GM12878 (cell line): ENCODE data around the gene OTOP3. TPM values are rescaled to one million over a fixed set of nuclear protein-coding genes. Genes with fewer than 3 reads are reported as not detected.

Experiments used
- ATAC-seq: fragments of 200-7000 bp; cut with Tn5 transposase; 3 replicates; pipeline ENCODE4 v1.9.1; 2020; ENCODE audit warnings: mild to moderate bottlenecking, moderate library complexity
- BruUV-seq: library from RNA; stranded (reverse); fragments of 400-500 nt; replicated peaks from 2 replicates; lab custom pipeline; 2021; lab: Mats Ljungman, UMichigan
- CTCF ChIA-PET: fragments of 300-600 bp; sonication (Branson Sonifier 250); formaldehyde crosslinking; extraction: SDS; loops from one replicate; lab custom pipeline; 2021; ENCODE audit warnings: inconsistent platforms; lab: Yijun Ruan, JAX
- POLR2A ChIA-PET: fragments of 350-600 bp; formaldehyde crosslinking; extraction: SDS; loops from one replicate; lab custom pipeline; 2021; ENCODE audit warnings: inconsistent platforms; lab: Charles Lee
- RAD21 ChIA-PET: fragments of 300-600 bp; sonication (Branson Sonifier 250); formaldehyde crosslinking; loops from one replicate; lab custom pipeline; 2023; ENCODE audit warnings: antibody characterized with exemption; ENCODE audit not compliant: unreplicated experiment; lab: Charles Lee
- SMC1A ChIA-PET: fragments of 300-600 bp; sonication (Branson Sonifier 250); formaldehyde crosslinking; loops from one replicate; lab custom pipeline; 2023; ENCODE audit not compliant: unreplicated experiment, uncharacterized antibody; lab: Charles Lee
- DNase-seq: peaks from one replicate; pipeline ENCODE4 v3.0.0-alpha.2; 2011; ENCODE audit warnings: low read depth, low spot score
- FAIRE-seq: peaks from 3 replicates; lab custom pipeline; 2011; peaks lifted over from hg19 to GRCh38; lab: Jason Lieb, UNC
- H2AFZ ChIP-seq: 2 replicates; pipeline ENCODE4 v1.6.0; 2011; ENCODE audit warnings: low read depth, low read length, control low read depth; ENCODE audit not compliant: control insufficient read depth
- H3K27ac ChIP-seq: 2 replicates; pipeline ENCODE4 v1.5.1; 2011; ENCODE audit warnings: control low read depth; ENCODE audit not compliant: control insufficient read depth, insufficient read depth
- H3K27me3 ChIP-seq, 2 experiments: replicated peaks in 1 of 2; 2 replicates each; pipeline versions ENCODE4 v1.6.0 to v1.6.1; 2011; ENCODE audit warnings: low read length in 1 of 2; ENCODE audit not compliant: control insufficient read depth in 2 of 2, insufficient read depth in 2 of 2
- H3K36me3 ChIP-seq, 2 experiments: 2 replicates each; pipeline ENCODE4 v1.5.1; 2011; ENCODE audit warnings: low read length in 1 of 2; ENCODE audit not compliant: control insufficient read depth in 2 of 2, insufficient read depth in 2 of 2
- H3K4me1 ChIP-seq: 2 replicates; pipeline ENCODE4 v1.6.1; 2011; ENCODE audit warnings: mild to moderate bottlenecking, low read length, moderate library complexity, mixed read lengths; ENCODE audit not compliant: control insufficient read depth, insufficient read depth
- H3K4me2 ChIP-seq: 2 replicates; pipeline ENCODE4 v1.6.0; 2011; ENCODE audit warnings: control low read depth; ENCODE audit not compliant: control insufficient read depth, insufficient read depth
- H3K4me3 ChIP-seq: fragments of 200-600 bp; sonication (generic); 2 replicates; pipeline ENCODE4 v1.5.1; 2016
- H3K79me2 ChIP-seq: 2 replicates; pipeline ENCODE4 v1.6.0; 2011; ENCODE audit warnings: low read length; ENCODE audit not compliant: control insufficient read depth, insufficient read depth
- H3K9ac ChIP-seq: 2 replicates; pipeline ENCODE4 v1.8.0; 2011; ENCODE audit warnings: low read length, control low read depth, mixed read lengths; ENCODE audit not compliant: control insufficient read depth, insufficient read depth
- H3K9me3 ChIP-seq: replicated peaks from 3 replicates; pipeline ENCODE4 v1.5.1; 2011; ENCODE audit warnings: mild to moderate bottlenecking, low read length; ENCODE audit not compliant: control insufficient read depth, insufficient read depth
- H4K20me1 ChIP-seq: 2 replicates; pipeline ENCODE4 v1.6.0; 2011; ENCODE audit not compliant: control insufficient read depth, insufficient read depth
- BCL11A ChIP-seq: IDR thresholded peaks from 2 replicates; pipeline ENCODE4 v1.6.1; 2011; ENCODE audit warnings: low read depth, low read length
- FOXK2 ChIP-seq: fragments of 450-650 bp; IDR thresholded peaks from 2 replicates; pipeline ENCODE4 v1.6.1; 2017; ENCODE audit warnings: mild to moderate bottlenecking, moderate library complexity
- HDAC2 ChIP-seq: fragments of 200-600 bp; sonication (generic); IDR thresholded peaks from 2 replicates; pipeline ENCODE4 v1.6.1; 2017
- IRF3 ChIP-seq: fragments of 450-650 bp; IDR thresholded peaks from 2 replicates; pipeline ENCODE4 v1.6.1; 2014; ENCODE audit warnings: mild to moderate bottlenecking
- JUNB ChIP-seq: IDR thresholded peaks from 2 replicates; pipeline ENCODE4 v1.6.1; 2016; ENCODE audit warnings: antibody characterized with exemption, mild to moderate bottlenecking
- JUND ChIP-seq: IDR thresholded peaks from 2 replicates; pipeline ENCODE4 v1.6.1; 2012; ENCODE audit warnings: low read depth, mild to moderate bottlenecking, low read length, improper control_type of control experiment, moderate library complexity
- MYB ChIP-seq: fragments of 150-350 bp; IDR thresholded peaks from 2 replicates; pipeline ENCODE4 v1.6.1; 2014; ENCODE audit warnings: mild to moderate bottlenecking, low read depth, low read length, borderline replicate concordance
- NR2F1 ChIP-seq: fragments of 450-650 bp; conservative IDR thresholded peaks from 2 replicates; pipeline ENCODE4 v1.6.1; 2017; ENCODE audit warnings: mild to moderate bottlenecking
- PAX5 ChIP-seq: IDR thresholded peaks from 2 replicates; pipeline ENCODE4 v1.6.1; 2011; ENCODE audit warnings: low read depth, low read length, borderline replicate concordance
- PML ChIP-seq: IDR thresholded peaks from 2 replicates; pipeline ENCODE4 v1.6.1; 2012; ENCODE audit warnings: low read length, inconsistent platforms
- SPI1 ChIP-seq: IDR thresholded peaks from 2 replicates; pipeline ENCODE4 v1.6.1; 2011; ENCODE audit warnings: low read depth, mild to moderate bottlenecking, low read length, moderate library complexity, borderline replicate concordance; ENCODE audit not compliant: insufficient read depth
- TAF1 ChIP-seq: IDR thresholded peaks from 2 replicates; pipeline ENCODE4 v1.6.1; 2011; ENCODE audit warnings: mild to moderate bottlenecking, low read depth, low read length, borderline replicate concordance
- YY1 ChIP-seq: IDR thresholded peaks from 2 replicates; pipeline ENCODE4 v1.6.1; 2011; ENCODE audit warnings: low read depth, mild to moderate bottlenecking, low read length
- ZNF384 ChIP-seq: IDR thresholded peaks from 2 replicates; pipeline ENCODE4 v1.6.1; 2012; ENCODE audit warnings: low read depth, mild to moderate bottlenecking, low read length, improper control_type of control experiment, borderline replicate concordance
- WGBS: methylation state at CpG from one replicate; pipeline ENCODE4 v1.1.6; 2016; ENCODE audit warnings: low lambda C conversion rate; ENCODE audit not compliant: insufficient replicate concordance, insufficient coverage; ENCODE audit errors: missing lambda C conversion rate; 5-methylcytosine and 5-hydroxymethylcytosine counted together
- in situ Hi-C: fragments of 300-500 bp; cut with MboI; formaldehyde crosslinking; loops from 9 replicates; pipeline ENCODE4 v1.14.3; 2018; ENCODE audit warnings: mixed read lengths
- intact Hi-C: fragments of 100-400 bp; cut with micrococcal nuclease; formaldehyde crosslinking; loops from one replicate; pipeline ENCODE4 v1.14.2; 2022; ENCODE audit not compliant: unreplicated experiment
- polyA plus RNA-seq, 11 experiments: library from polyadenylated mRNA; depleted of rRNA in 4 of 11; unstranded in 6 of 11; stranded (reverse) in 5 of 11; fragments of >200 nt; fragmentation: Nextera tagmentation in 4 of 11; fragmentation: Illumina TruSeq in 1 of 11; extraction: Ambion mirVana in 4 of 11; extraction: Trizol in 1 of 11; gene quantifications; 1 replicate in 1 of 11; 2 replicates in 10 of 11; pipeline versions ENCODE4 v1.2.1 to v1.2.3, GENCODE V29; 2011 to 2016; ENCODE audit warnings: inconsistent platforms in 2 of 11, missing spikeins in 2 of 11, low read depth in 1 of 11
- total RNA-seq, 4 experiments: library from RNA; depleted of rRNA in 3 of 4; stranded (reverse); fragments of >200 nt in 3 of 4; fragmentation: Illumina TruSeq in 1 of 4; extraction: Trizol in 1 of 4; gene quantifications; 2 replicates each; pipeline versions ENCODE4 v1.2.1 to v1.2.3, GENCODE V29; 2013 to 2021

The OTOP3 gene
- total and polyA plus RNA-seq, 10 of the 15 experiments (the other 5 are each of a cell fraction or from before 2014, with no cell fraction given) = 0.03 to 0.06 TPM; not detected in 8

DNA sequence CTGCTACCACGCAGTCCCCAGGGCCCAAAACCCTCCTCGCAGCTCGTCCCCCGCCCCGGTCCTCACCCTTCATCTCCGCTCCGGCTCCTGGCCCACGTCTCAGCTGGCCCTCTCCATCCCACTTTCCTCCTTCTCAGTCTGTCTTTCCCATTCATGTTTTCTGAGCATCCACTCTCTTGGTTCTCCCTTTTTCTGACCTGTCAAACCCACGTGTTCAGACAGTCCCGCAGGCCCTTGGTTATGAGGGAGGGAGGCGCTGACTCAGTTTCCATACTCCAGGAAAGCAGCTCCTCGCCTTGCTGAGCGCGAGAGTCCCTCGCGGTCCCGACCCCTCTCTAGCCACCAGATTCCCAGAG is 37.3 kb downstream of the OTOP3 start:
- no peak; the same call in 2 of the 3 replicates for ATAC-seq
- Histone ChIP-seq H4K20me1 (no peaks in the 10 kb centered on the region), H3K4me2 (peak overlapping the region; percentile 83), H3K27me3 (peaks cover 7 to 11% of the 10 kb centered on the region in 2 experiments; a peak in 3 of 4 replicates), H3K4me3 (no peak overlapping the region), H3K4me1 (no peaks in the 10 kb centered on the region), H3K27ac (no peak overlapping the region), H3K9me3 (no peaks in the 10 kb centered on the region), H3K36me3 (no peaks in the 10 kb centered on the region), H3K79me2 (no peaks in the 10 kb centered on the region), H2AFZ (no peak overlapping the region; the same call in 1 of the 2 replicates), H3K9ac (no peak overlapping the region)
- WGBS = 16% methylated on average over 16 of the region's 17 CpGs
- ChIA-PET POLR2A (interaction anchor here (0.6 to 1.5 kb wide), 2 partner anchors 10 to 460 kb away, joined by 3 to 6 read pairs; no protein-coding TSS in a partner anchor), SMC1A (interaction anchor here (1.7 kb wide), 1 partner anchor 11 kb away, joined by 6 read pairs; no protein-coding TSS in a partner anchor), RAD21 (interaction anchor here (1.0 kb wide), 1 partner anchor 40 kb away, joined by 3 read pairs; no protein-coding TSS in a partner anchor), CTCF (interaction anchor here (1.2 to 12.7 kb wide), 4 partner anchors 11 to 229 kb away, joined by 4 to 92 read pairs (median 6); partner anchors contain the start of gene MRPL58)
- no peak for FAIRE-seq
- no peak for TF ChIP-seq YY1
- no peak for TF ChIP-seq ZNF384
- no peak for TF ChIP-seq HDAC2
- no peak for TF ChIP-seq FOXK2
- no peak for TF ChIP-seq IRF3
- TF ChIP-seq JUNB = no peak
- no peak for TF ChIP-seq MYB
- TF ChIP-seq JUND = no peak
- no peak for TF ChIP-seq PAX5
- no peak for TF ChIP-seq PML
- no peak for TF ChIP-seq NR2F1
- TF ChIP-seq TAF1 = no peak
- TF ChIP-seq BCL11A = no peak
- TF ChIP-seq SPI1 = no peak
- intact Hi-C loops (no loop called here), in situ Hi-C loops (no loop called here)
- DNase-seq = no peak
- BruUV-seq = no TSS peak
